ENCODE results near the gene AVPR1B. TPM values are rescaled to one million over a fixed set of nuclear protein-coding genes. Genes with fewer than 3 reads are reported as not detected.

The AVPR1B gene
- total RNA-seq, 4 donors from 2014 or later = 0.18 to 0.62 TPM; not detected in 2

DNA sequence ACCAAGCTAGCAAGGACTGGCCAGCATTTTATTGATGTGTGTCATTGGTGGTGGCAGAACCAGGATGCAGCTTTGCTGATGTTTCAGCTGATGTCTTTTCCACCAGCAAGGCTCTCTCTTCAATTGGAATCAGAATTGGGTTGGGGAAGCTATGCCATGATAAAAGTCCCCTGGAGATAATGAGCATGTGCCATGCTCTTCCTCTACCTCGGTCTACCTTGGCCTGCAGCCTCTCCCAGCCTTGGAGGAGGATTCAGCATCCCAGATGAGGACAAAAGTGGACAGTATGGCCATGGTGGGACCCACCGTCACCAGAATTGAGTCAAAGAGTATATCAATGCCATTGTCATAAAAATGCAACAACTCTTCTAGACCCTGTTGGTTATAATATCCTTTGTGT is 8.6 kb downstream of the AVPR1B start:
- Histone ChIP-seq H3K4me1 (no peaks in the 10 kb centered on the region), H3K4me3 (no peak overlapping the region), H3K36me3 (no peaks in the 10 kb centered on the region), H3K9me3 (no peaks in the 10 kb centered on the region), H3K27me3 (no peaks in the 10 kb centered on the region), H3K27ac (no peak overlapping the region)
- no peak for DNase-seq
- intact Hi-C loops (cut with DNase I; ENCODE audit: low total_unique reads) = loop anchor here (5.0 to 10.0 kb wide), 3 partner anchors 124 to 314 kb away; no protein-coding TSS in a partner anchor
- no peak for TF ChIP-seq POLR2A (IDR thresholded peaks at IDR 0.05)
- TF ChIP-seq, protein P1, sequence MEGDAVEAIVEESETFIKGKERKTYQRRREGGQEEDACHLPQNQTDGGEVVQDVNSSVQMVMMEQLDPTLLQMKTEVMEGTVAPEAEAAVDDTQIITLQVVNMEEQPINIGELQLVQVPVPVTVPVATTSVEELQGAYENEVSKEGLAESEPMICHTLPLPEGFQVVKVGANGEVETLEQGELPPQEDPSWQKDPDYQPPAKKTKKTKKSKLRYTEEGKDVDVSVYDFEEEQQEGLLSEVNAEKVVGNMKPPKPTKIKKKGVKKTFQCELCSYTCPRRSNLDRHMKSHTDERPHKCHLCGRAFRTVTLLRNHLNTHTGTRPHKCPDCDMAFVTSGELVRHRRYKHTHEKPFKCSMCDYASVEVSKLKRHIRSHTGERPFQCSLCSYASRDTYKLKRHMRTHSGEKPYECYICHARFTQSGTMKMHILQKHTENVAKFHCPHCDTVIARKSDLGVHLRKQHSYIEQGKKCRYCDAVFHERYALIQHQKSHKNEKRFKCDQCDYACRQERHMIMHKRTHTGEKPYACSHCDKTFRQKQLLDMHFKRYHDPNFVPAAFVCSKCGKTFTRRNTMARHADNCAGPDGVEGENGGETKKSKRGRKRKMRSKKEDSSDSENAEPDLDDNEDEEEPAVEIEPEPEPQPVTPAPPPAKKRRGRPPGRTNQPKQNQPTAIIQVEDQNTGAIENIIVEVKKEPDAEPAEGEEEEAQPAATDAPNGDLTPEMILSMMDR (IDR thresholded peaks at IDR 0.05) = no peak

DNA sequence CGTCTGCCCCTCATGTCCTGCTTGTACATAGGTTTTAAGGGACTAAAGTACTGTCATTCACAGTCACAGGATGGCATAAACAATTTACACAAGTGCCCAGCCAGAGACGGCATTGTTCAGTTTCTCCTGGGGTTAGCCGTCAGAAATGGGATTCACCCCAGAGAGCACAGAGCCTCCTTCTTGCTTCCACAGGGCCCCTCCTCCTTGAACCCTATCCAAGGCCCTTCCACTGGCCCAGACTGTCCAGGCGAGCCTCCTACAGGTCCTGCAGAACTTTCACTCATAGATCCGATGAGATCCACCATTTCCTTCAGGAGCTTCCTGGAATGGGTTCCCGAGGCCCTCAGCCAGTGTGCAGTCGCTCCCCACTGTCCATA is 10.0 kb downstream of the AVPR1B start:
- no peaks in the 10 kb centered on the region for H3K9me3 ChIP-seq
- no peaks in the 10 kb centered on the region for H3K27me3 ChIP-seq
- no peaks in the 10 kb centered on the region for H3K4me1 ChIP-seq
- intact Hi-C loops (cut with DNase I; ENCODE audit: low total_unique reads) = loop anchor here (5.0 to 10.0 kb wide), 3 partner anchors 122 to 312 kb away; no protein-coding TSS in a partner anchor
- H3K36me3 ChIP-seq = no peaks in the 10 kb centered on the region
- peak in 1 of 2 donors; percentile 24 for DNase-seq
- no peak for TF ChIP-seq POLR2A (IDR thresholded peaks at IDR 0.05)
- TF ChIP-seq, protein P1 (IDR thresholded peaks at IDR 0.05) = no peak
- H3K27ac ChIP-seq = no peak overlapping the region
- H3K4me3 ChIP-seq = no peak overlapping the region

DNA sequence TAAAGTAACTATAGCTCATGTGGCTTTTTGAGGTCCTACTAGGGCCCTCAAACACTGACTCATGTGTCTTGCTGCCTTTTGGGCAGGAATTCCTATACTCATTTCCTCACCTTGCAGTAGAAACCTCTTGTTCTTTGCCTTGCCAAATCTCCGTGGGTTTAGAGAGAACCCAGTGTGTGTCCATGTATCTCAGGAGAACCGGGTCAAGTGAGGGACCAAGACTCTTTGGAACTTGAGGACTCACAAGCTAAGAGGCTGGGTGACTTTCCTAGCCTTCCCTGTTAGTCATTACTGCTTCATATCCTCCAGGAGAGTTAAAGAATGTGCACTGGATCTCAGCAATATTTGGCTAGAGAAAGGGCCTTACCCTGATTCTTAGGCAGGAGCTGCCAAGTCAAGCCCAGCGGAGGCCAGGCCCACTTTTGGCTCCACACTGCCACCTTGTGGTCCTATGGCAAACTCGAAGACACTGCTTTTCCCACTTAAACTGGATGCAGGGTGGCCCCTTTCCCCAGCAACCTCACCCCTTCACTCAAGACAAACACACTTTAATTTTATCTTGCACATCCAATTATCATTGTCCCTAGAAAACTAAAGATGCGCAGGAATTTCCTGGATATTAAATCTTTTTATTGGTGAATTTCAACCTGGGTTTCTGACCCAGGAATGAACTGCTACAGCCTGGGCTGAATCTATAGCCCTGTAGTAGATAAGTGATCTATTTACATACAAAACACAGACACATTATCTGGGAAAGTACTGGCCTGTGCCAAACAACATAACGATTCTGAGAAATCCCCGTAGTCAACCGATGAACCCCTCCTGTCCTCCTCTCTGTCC is 10.6 kb downstream of the AVPR1B start:
- H3K27me3 ChIP-seq = no peaks in the 10 kb centered on the region
- no peaks in the 10 kb centered on the region for H3K36me3 ChIP-seq
- no peak overlapping the region for H3K27ac ChIP-seq
- peak; percentile 82 to 84 for DNase-seq
- H3K9me3 ChIP-seq = no peaks in the 10 kb centered on the region
- no peak for TF ChIP-seq POLR2A (IDR thresholded peaks at IDR 0.05)
- TF ChIP-seq, protein P1 (IDR thresholded peaks at IDR 0.05) = peak; percentile 80 to 96 (median 85)
- intact Hi-C loops (cut with DNase I; ENCODE audit: low total_unique reads) = loop anchor here (5.0 to 10.0 kb wide), 3 partner anchors 122 to 312 kb away; no protein-coding TSS in a partner anchor
- H3K4me3 ChIP-seq = no peak overlapping the region
- H3K4me1 ChIP-seq = no peaks in the 10 kb centered on the region

DNA sequence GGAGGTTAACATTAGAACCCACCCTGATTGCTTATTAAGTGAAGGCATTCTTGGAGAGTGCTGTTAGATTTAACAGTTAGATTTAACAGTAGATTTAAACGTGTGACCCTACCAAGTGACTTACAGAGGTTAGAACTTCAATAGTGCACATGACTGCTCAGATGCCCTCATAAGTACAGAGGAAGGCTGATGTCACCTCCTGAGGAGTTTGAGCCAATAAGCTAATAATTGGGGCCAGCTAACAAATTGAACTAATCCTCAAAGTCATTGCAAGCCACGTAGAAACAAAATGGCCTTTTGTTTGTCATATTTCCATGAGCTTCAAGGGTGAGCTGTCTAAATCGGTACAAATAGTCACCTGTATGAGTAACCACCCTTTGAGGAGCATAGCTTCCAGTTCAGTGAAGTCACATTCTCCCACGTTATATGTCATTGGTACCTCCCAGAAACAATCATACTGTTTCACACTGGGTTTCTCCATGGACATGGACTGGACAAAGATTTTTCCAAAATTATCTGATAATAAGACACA is 11.7 kb downstream of the AVPR1B start:
- Histone ChIP-seq H3K4me1 (no peaks in the 10 kb centered on the region), H3K36me3 (no peaks in the 10 kb centered on the region), H3K27ac (no peak overlapping the region), H3K27me3 (no peaks in the 10 kb centered on the region), H3K4me3 (no peak overlapping the region), H3K9me3 (no peaks in the 10 kb centered on the region)
- no peak for DNase-seq
- intact Hi-C loops (cut with DNase I; ENCODE audit: low total_unique reads) = loop anchor here (5.0 to 10.0 kb wide), 3 partner anchors 121 to 311 kb away; no protein-coding TSS in a partner anchor
- TF ChIP-seq, protein P1 (IDR thresholded peaks at IDR 0.05) = no peak
- TF ChIP-seq POLR2A (IDR thresholded peaks at IDR 0.05) = no peak

DNA sequence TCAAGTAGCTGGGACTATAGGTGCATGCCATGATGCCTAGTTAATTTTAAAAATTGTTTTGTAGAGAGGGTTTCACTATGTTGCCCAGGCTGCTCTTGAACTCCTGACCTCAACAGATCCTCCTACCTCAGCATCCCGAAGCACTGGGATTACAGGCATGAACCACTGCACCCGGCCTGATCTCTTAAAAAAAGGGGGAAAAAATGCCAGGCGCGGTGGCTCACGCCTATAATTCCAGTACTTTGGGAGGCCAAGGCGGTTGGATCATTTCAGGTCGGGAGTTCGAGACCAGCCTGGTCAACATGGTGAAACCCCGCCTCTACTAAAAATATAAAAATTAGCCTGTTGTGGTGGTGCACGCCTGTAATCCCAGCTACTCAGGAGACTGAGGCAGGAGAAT is 13.2 kb downstream of the AVPR1B start:
- H3K27ac ChIP-seq = no peak overlapping the region
- intact Hi-C loops (cut with DNase I; ENCODE audit: low total_unique reads) = loop anchor here (10.0 kb wide), 2 partner anchors 119 to 309 kb away; no protein-coding TSS in a partner anchor
- no peaks in the 10 kb centered on the region for H3K9me3 ChIP-seq
- no peak for DNase-seq
- no peaks in the 10 kb centered on the region for H3K4me1 ChIP-seq
- no peak overlapping the region for H3K4me3 ChIP-seq
- no peak for TF ChIP-seq POLR2A (IDR thresholded peaks at IDR 0.05)
- TF ChIP-seq, protein P1 (IDR thresholded peaks at IDR 0.05) = no peak
- no peaks in the 10 kb centered on the region for H3K36me3 ChIP-seq
- no peaks in the 10 kb centered on the region for H3K27me3 ChIP-seq

Data from uterus (tissue), 4 donors.